Bronchial smooth muscle cell (primary cell): ENCODE data around the gene ZNF841. TPM values are rescaled to one million over a fixed set of nuclear protein-coding genes. Genes with fewer than 3 reads are reported as not detected.

Experiments
- total RNA-seq: library from RNA; depleted of rRNA; stranded (reverse); fragments of >200 nt; gene quantifications from 2 replicates; pipeline ENCODE4 v1.2.1, GENCODE V29; 2014

Gene ZNF841
- 13.7 and 20.0 TPM in 2 replicates for total RNA-seq

DNA sequence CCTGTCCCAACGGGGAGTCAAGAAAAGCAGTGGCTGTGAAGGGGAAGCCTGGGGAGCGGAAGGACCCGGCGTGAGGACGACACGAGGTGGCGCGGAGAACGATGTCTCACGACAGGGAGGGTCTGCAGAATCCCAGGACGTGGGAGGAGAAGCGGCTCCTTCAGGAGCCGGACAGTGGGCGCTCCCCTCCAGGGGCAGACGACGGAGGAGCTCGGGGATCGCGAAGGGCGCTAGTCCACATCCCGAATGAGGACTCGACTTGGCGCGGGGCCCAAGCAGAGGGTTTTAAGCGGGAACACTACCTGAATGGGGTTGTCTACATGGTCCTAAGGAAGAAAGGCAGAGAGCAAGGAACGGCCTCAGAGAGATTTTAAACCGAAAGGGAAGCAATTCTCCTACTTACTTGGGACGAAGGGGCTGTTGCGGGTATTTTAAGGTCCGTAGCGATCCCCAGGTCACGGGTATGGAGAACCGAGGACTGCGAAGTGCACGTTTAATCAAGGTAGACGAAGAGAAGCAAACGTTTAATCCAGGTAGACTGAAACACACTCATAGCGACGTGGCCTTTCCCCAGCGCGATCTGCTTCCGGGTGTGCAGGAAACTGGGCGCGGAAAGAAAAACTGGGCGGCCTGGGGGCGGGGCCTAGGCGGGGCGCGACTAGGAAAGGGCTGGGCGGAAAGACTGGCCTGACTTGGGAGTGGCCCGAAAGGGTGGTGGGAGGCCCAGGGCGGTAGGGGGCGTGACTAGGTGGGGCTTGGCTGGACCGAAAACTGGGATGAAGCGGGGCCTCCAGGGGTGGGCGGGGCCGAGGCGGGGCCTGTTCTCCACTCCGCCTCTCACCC is at the start of gene ZNF841:
Gene ZNF841 (minus strand): TSS at position 594 of the 843 bp plus-strand sequence. CDS start 10,964 bp downstream, outside the sequence.

DNA sequence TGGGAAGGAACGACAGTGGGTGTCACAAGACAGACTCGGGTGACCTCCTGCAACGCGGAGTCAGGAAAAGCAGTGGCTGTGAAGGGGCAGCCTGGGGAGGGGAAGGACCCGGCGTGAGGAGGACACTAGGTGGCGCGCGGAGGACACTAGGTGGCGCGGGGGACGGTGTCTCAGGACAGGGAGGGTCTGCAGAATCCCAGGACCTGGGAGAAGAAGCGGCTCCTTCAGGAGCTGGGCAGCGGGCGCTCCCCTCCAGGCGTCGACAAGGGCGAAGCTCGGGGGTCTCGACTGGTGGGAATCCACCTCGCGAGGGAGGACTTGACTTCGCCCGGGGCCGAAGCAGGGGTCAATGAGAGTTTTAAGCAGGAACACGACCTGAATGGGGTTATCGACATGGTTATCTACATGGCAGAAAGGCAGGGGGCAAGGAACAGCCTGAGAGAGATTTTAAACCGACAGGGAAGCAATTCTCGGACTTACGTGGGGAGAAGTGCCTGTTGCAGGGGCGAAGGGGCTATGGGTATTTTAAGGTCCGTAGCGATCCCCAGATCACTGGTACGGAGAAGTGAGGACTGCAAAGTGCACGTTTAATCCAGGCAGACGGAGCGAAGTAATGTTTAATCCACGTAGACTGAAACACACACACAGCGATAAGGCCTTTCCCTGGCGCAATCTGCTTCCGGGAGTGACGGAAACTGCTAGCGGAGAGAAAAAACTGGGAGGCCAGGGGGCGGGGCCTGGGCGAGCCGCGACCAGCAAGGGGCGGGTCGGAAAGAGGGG is 43.9 kb upstream of the ZNF841 start, which contains the start of gene ZNF616:
Gene ZNF616 (minus strand): TSS at position 687 of the 780 bp plus-strand sequence. CDS start 9,426 bp downstream, outside the sequence.

DNA sequence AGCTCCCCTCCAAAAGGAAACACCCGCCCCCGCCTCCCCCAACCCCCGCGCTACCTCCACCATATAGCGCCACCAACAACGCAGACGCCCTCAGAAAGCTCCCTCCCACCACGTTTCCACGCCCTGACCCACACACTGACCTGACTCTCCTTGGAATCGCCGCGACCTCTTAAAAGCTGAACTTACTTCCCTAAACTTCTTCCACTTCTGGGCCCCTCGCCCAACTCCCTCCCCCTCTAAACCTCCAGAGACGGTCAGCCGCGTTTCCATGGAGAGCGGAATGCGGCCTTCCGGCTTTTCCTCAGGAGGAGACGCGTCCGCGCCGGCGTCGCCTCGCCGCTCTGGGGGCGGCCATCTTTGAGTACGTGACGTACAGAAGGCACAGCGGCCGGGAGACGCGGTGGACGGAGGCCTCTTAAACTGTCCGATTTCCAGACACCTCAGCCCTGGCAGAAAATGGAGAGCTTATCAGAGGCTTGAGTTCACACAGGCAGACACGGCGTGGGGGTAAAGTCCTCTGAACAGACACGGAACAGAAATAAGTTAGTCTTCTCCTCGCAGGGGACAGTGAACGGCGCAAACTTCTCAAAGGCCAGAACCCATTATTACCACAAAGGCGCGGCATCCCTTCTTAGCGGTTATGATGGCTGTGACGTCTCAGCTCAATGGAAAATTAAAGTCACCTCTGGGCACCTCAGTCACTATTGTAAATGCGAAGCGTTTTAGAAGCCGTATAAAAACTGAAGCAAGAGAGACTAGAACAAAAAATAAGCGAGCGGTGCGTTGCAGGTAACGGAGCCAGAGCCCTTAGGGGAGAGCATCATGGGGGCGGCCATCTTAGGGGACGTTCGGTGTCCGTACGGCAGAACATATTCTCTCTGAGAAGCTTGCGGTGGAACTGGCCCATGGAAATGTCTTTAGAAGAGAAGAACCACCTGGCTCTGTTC is 46.7 kb downstream of the ZNF841 start, which contains the start of gene ZNF432:
Gene ZNF432 (minus strand): TSS at position 284 of the 947 bp plus-strand sequence. CDS start 1,970 bp downstream, outside the sequence.

DNA sequence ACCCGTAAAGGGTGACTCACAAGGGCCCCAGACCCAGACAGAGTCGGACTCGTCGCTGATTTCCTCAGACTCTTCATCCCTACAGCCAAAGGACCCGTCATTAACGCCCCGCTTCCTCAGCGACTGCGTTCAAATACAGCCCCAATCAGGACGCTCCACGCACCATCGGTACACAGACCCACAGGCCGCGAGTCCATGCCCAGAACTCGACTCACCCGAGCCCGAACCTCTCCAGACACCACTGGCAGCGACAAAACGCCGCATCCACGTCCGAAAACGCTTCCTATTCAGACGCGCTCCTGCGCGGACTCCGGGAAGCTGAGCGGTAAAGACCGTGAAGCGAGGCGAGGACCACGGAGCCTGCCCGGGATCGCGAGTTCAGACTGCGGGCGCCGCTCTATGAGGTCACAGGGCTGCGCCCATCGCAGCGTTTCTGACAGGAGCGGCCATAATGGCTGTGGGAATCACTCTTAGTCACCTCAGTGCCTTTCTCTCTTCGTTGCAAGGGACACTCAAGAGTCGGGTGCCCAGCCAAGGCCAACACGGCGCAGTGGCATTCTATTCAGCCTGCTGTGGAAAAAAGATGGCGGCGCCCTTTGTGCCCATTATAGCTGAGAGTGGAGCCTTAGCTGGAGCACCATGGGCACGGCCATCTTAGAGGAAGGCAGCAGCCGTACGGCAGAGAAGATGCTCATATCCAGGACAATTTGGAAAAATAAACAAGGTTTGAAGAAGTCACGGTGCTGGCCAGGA is 67.4 kb downstream of the ZNF841 start, which contains the start of gene ZNF614:
Gene ZNF614 (minus strand): TSS at position 353 of the 753 bp plus-strand sequence. CDS start 2,634 bp downstream, outside the sequence.

Other genes with a start within 250 kb of the ZNF841 start
- 7.6 and 7.9 TPM in 2 replicates for gene ZNF577, start 207.8 kb downstream of the ZNF841 start, total RNA-seq
- 3.8 and 4.3 TPM in 2 replicates for gene ZNF649, start 190.7 kb downstream of the ZNF841 start, total RNA-seq
- 6.6 and 10.2 TPM in 2 replicates for gene ZNF613, start 168.3 kb downstream of the ZNF841 start, total RNA-seq
- gene ZNF350, start 108.9 kb downstream of the ZNF841 start, total RNA-seq: 12.5 and 13.1 TPM in 2 replicates
- 10.6 and 16.7 TPM in 2 replicates for gene ZNF615, start 87.6 kb downstream of the ZNF841 start, total RNA-seq
- gene ZNF614, start 67.4 kb downstream of the ZNF841 start, total RNA-seq: 4.8 and 7.1 TPM in 2 replicates
- gene ZNF432, start 46.9 kb downstream of the ZNF841 start, total RNA-seq: 7.7 and 9.7 TPM in 2 replicates
- gene ZNF616, start 44.2 kb upstream of the ZNF841 start, total RNA-seq: 9.0 and 12.2 TPM in 2 replicates
- gene ZNF836, start 75.9 kb upstream of the ZNF841 start, total RNA-seq: 8.2 and 11.5 TPM in 2 replicates
- gene PPP2R1A, start 94.3 kb upstream of the ZNF841 start, total RNA-seq: 112 and 113 TPM in 2 replicates
- 12.3 and 22.1 TPM in 2 replicates for gene ZNF766, start 173.8 kb upstream of the ZNF841 start, total RNA-seq
- 3.9 and 4.8 TPM in 2 replicates for gene ZNF480, start 201.4 kb upstream of the ZNF841 start, total RNA-seq
- 3.8 and 3.9 TPM in 2 replicates for gene ZNF610, start 240.5 kb upstream of the ZNF841 start, total RNA-seq